GM18907 (cell line): ENCODE results near the gene PTGIS.

Experiments
- ATAC-seq: cut with Tn5 transposase; IDR thresholded peaks from one replicate; pipeline ENCODE4 v1.9.1; 2021; ENCODE audit warnings: mild to moderate bottlenecking, moderate library complexity; ENCODE audit not compliant: unreplicated experiment

Gene PTGIS

GRCh38 chr20:49503176-49503575 is 64.8 kb downstream of the PTGIS start:
- ATAC-seq, result no peak

GRCh38 chr20:49501917-49502316 is 66.0 kb downstream of the PTGIS start:
- ATAC-seq, result no peak

DNA sequence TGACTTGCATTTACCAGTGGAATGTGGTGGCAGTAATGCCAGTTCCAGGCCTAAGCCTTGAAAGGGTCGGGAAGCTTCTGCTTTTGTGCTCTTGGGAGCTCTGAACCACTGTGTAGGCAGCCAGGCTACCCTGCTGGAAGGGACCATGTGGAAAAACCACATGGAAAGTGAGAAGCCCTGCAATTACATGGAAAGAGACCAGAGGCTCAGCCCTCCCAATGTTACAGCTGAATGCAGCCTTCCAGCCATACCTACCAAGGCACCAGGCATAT is 70.6 kb downstream of the PTGIS start:
- no peak for ATAC-seq

- no peak for ATAC-seq
Observed at GRCh38 chr20:49496553-49497397, 71.2 kb downstream of the PTGIS start.

DNA sequence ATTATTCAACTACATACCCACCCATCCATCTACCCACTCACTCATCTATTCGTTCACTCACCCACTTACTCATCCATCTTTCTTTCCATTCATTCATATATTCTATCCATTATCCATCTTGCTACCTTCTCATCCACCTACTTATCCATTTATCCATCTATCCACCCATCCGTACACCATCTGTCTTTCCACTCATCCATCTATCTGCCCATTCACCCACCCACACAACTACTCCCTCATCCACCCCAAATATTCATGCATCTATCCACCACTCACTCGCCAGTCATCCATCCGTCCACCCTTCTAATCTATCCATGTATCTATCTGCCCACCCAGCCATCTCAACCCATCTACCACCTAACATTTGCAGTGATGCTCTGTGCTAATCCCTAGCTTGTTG is 71.9 kb downstream of the PTGIS start:
- no peak for ATAC-seq

GRCh38 chr20:49490689-49491088 is 77.2 kb downstream of the PTGIS start:
- ATAC-seq, result no peak

DNA sequence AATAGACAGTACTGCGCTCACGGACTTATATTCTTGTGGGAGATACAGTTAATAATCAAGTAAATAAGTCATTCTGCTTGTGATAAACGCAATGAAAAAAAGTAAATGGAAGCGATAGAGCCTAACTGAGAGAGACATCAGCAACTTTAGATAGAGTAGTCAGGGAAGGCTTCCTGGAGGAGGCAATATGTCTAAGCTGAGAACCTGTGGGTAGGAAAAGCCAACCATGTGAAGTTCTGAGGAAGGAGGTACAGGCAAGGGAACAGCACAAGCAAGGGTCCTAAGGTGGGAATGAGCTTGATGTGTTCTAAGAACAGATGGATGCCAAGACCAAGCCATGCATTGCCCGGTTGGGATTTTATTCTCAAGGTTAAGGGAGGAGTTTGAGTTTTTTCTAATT is 78.2 kb downstream of the PTGIS start:
- no peak for ATAC-seq

DNA sequence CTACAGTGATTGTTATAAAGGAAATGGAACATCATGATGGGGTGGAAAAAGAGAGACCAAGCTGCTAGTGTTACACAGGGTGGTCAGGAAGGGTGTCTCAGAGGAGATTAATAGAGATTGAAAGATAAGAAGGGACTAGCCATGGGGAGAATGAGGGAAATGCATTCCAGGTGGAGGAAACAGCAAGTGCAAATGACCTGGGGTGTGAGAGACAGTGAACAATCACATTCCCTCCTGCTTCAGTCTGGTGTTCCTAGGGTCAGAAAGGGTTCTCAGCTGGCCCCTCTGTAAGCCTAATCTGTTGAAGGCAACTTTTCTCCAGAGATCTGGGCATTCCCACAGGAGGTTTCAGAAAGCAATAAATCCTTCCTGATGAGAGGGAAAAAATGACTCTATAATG is 81.9 kb downstream of the PTGIS start:
- ATAC-seq, result no peak

GRCh38 chr20:49485563-49485962 is 82.4 kb downstream of the PTGIS start:
- ATAC-seq, result no peak

GRCh38 chr20:49484180-49485140 is 83.5 kb downstream of the PTGIS start:
- no peak for ATAC-seq

DNA sequence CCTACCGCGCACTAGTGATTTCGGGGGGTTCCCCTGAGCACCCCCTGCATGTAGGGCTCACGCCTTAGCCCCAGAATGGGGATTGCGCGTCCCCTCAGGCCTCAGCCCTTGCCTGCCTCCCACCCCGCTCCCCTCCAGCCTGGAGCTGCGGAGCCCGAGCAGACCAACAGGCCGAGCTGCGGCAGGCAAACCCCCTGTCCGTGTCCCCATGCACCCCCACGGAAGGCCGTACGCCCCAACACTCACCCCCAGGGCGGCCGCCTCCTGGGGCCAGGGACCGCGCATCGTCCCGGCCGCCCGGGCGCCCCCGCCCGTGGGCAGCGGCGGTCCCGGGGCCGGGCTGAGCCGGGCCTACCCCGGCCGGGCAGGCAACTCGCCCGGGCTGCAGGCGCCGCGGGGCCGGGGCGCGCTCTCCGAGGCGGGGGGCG is 84.2 kb downstream of the PTGIS start:
- no peak for ATAC-seq

GRCh38 chr20:49483018-49483695 is 84.8 kb downstream of the PTGIS start:
- ATAC-seq, result no peak

- ATAC-seq, result no peak
Observed at GRCh38 chr20:49482621-49483017, 85.3 kb downstream of the PTGIS start, which contains the start of gene KCNB1. KCNB1 (minus strand) TSS chr20:49482668; CDS start chr20:49482480, 188 bp downstream.

- no peak for ATAC-seq
Observed at GRCh38 chr20:49482173-49482572, 85.8 kb downstream of the PTGIS start.

- ATAC-seq, result no peak
Observed at GRCh38 chr20:49481116-49481515, 86.8 kb downstream of the PTGIS start.

- ATAC-seq, result no peak
Observed at GRCh38 chr20:49480236-49480635, 87.7 kb downstream of the PTGIS start.

GRCh38 chr20:49479785-49480184 is 88.2 kb downstream of the PTGIS start:
- no peak for ATAC-seq

DNA sequence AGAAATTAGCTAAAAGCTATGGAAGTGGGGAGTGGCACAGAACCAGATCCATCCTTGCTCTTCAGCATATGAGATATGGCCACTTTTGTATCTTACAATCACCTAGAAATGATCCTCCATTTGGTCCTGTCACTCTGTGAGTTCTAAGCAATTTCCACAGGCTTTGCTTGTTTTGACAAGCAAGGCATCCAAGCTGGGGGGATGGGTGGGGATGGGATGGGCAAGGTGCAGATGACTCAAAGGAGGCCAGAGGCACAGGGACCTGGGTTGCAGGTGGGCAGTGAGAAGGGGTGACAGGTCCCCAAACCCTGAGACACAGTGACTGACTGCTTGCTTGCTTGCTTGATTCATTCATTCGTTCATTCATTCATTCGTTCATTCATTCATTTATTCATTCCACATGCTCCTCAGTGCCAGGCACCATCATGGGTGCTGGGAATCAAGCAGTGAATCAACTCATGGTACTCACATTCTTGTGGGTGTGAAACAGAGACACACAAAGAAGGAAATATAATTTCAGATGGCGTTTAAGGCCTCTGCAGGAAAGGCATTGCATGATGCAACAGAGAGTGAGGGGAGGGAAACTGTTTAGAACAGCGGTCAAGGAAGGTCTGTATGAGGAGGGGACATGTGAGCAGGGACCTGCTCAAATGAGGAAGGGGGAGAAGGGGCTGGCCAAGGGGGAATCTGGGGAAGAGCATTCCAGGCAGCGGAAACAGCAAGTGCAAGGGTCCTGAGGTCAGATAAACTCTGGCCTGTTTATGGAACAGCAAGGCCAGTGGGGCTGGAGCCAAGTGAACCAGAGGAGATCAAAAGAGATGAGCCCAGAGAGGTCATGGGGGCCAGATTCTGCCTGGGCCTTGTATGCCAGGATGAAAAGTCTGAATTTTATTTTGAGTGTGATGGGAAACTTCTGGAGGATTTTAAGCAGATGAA is 88.9 kb downstream of the PTGIS start:
- no peak for ATAC-seq

DNA sequence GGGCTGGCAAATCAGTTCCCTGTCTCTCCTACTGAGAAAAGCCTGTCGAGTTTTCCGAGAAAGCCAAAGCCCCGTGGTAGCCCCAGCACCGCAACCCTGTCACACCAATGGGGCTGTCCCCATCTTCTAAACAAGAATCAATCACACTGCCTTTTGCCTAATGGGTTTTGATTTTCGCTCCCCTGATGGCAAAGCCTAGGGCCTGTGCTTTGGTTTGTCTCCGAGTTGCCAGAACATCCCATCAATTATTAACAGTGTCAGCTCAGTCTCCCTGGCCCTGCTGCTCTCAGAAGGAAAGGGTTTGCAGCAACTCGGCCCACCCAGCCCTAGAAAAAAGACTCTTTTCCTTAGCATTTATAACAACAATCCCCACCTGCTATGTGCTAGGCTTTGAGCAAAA is 89.7 kb downstream of the PTGIS start:
- no peak for ATAC-seq

GRCh38 chr20:49477200-49477599 is 90.7 kb downstream of the PTGIS start:
- no peak for ATAC-seq
